HG02970 (cell line): ENCODE measurements around the gene RFXAP.
A peak's percentile ranks its signal among the peaks of the same experiment; 100 is the strongest.
"Not testable (repeated sequence)": the region's sequence is repeated elsewhere in the genome, so short reads cannot be mapped to it uniquely, and the experiment has no call there.

Experiments
- ATAC-seq: cut with Tn5 transposase; IDR thresholded peaks from one replicate; pipeline ENCODE4 v1.9.1; 2021; ENCODE audit warnings: mild to moderate bottlenecking, moderate library complexity, moderate number of reproducible peaks; ENCODE audit not compliant: unreplicated experiment, low FRiP score

RFXAP gene

GRCh38 chr13:36818804-36819738 lies at the start of gene RFXAP:
Gene RFXAP (plus strand): TSS chr13:36819222. CDS start chr13:36819358, 136 bp downstream.
- peak; percentile 93 for ATAC-seq

DNA sequence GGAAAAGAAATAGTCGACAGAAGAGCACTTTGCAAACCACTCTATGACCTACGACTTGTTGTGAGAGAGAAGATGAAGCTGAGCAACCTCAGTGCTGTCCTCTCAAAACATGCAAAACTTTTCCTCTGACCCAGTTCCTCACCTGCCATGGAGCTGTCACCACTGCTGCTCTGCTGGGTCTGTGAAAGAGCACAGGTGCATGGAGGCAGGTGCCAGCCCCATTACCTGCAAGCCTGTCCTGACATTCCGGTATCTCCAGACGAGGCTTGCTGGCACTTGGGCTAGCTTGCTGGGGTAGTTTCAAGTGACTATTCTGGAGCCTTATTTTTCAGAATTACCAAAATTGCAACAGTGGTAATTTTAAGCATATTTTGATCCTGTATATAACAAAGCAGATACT lies 49.5 kb upstream of the RFXAP start:
- ATAC-seq = no peak

- ATAC-seq = no peak
Measured at GRCh38 chr13:36770741-36771140, 48.3 kb upstream of the RFXAP start.

DNA sequence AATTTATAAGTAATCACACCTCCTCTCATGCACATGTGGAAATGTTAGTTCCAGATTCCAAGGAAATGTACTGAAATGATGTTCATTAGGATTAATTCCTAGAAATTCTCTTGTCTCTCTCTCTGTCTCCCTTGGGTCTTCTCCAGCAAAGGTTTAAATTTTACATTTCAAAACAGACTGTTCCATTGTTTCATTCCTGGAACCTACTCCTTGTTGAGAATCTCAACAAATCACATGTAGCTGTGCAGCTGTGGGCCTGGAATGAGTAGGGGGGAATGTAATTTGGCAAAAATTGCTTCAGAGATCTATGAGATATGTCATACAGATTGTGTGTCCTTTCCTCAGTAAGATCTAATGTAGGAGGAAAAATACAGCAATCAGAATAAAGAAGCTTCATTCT lies 46.2 kb upstream of the RFXAP start:
- no peak for ATAC-seq

DNA sequence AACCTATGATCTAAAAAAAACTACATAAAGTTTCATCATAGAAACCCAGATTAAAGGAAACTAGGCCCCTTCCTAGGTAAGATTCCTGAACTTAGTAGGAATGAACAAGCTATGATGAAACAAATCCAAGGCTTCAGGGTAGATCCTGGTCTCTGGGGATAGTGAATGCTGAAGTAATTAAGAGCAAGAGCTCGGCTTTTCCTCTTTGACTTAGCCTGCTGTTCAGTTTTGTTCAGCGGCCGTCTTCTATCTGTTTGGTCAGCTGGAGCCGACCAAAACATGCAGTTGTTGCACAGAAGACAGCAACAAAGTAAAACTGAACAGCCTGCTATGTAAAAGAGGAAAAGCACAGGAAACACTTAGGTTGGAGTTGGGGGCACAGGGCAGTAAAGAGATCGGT lies 44.1 kb upstream of the RFXAP start:
- no peak for ATAC-seq

GRCh38 chr13:36776175-36776574 lies 42.8 kb upstream of the RFXAP start:
- ATAC-seq = no peak

- no peak for ATAC-seq
Measured at GRCh38 chr13:36778083-36778671, 40.8 kb upstream of the RFXAP start.

DNA sequence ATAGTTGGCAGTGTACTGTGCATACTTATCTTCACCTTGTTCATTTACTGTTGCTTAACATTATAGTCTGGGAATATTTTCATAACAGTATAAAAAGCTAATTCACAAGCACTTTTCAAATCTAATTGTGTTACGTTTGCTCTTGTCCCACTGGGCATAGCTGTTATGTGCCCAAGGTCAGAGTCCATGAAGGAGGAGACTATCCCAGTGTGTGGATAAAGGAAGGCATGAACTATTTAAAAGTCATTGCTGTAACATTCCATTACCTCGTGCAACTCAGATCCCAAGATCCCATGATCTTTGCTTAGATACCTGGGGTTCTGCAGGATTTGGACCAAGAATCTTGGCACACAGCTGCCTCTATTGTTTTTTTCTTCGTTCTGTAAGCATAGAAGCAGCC lies 35.1 kb upstream of the RFXAP start:
- no peak for ATAC-seq

- not testable (repeated sequence) for ATAC-seq
Measured at GRCh38 chr13:36786175-36786574, 32.8 kb upstream of the RFXAP start.

DNA sequence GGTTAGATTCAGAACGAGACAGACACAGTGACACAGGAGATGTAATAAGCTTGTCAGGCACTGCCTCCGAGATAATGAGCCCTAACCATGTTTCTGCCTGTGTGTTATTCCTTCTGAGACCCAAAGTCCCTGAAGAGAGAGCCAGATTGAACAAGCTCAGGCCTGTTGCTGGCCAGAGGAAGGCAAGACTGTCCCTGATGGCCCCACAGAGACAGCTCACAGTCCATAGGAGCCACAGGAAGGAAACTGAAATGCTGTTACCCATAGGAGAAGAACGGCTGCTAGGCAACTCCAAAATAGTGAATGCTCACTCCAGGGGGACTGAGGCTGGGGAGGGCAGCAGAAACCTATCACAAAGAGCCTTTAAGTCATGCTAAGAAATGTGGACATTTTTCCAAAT lies 31.8 kb upstream of the RFXAP start:
- no peak for ATAC-seq

DNA sequence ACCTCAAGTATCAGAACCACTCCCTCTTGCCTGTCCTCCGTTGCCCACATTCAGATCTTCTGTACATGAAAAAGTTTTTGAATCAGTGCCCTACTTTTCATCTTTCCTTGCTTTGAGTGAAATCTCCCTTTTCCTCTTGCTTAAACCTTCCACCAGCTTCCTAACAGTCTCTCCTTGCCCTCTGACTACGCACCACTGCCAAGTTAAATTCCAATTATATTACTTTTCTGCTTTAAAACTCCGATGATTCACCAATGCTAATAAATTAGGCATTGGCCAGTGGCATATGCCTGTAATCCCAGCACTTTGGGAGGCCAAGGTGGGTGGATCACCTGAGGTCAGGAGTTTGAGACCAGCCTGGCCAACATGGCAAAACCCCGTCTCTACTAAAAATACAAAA lies 30.7 kb upstream of the RFXAP start:
- no peak for ATAC-seq

DNA sequence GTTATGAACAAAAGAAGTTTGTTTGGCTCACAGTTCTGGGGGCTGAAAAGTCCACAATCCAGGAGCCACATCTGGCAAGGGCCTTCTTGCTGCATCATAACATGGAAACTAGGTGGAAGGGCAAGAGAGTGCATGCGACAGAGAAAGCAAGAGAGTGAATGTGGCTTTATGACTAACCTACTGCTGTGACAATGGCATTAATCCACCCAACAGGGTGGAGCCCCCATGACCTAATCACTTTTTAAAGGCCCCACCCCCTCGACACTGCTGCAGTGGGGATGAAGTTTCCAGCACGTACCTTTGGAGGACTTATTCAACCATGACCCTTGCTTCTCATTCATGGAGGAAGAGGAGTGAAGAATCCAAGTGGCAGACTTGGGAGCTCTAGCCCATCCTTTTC lies 30.0 kb upstream of the RFXAP start:
- no peak for ATAC-seq

- no peak for ATAC-seq
Measured at GRCh38 chr13:36789730-36790129, 29.3 kb upstream of the RFXAP start.

GRCh38 chr13:36794706-36795105 lies 24.3 kb upstream of the RFXAP start:
- no peak for ATAC-seq

DNA sequence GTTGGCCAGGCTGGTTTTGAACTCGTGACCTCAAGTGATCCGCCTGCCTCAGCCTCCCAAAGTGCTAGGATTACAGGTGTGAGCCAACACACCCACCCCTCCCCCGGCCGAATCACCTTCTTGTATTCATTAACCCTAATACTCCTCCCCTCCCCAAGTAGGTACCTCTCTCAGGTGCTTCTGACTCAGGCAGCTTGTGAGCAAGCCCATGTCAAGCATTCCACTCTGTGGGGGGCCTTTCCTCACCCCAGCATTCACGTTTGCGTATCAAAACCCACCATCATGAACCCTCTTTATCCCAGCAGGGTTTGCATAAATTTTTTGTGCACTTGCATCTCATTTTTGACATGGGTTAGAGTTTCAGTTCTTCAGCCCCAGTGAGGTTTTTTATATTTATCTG lies 23.6 kb upstream of the RFXAP start:
- ATAC-seq = no peak

GRCh38 chr13:36796052-36796451 lies 23.0 kb upstream of the RFXAP start:
- ATAC-seq = no peak

- ATAC-seq = no peak
Measured at GRCh38 chr13:36801035-36801434, 18.0 kb upstream of the RFXAP start.

DNA sequence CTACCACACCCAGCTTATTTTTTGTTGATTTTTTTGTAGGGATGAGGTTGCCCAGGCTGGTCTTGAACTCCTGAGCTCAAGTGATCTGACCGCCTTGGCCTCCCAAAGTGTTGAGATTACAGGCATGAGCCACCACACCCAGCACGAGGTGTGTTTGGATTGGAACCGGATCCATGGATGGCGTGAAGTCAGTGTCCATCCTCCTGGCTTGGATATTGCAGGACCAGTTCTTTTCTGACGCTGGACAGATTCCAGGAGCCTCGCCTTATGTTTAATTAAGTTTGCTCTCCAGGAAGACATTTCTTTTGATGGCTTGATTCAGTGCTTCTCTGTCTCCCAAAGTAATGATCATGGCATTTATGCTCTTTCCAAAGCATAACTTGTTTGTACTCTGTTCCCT lies 14.4 kb upstream of the RFXAP start:
- no peak for ATAC-seq

DNA sequence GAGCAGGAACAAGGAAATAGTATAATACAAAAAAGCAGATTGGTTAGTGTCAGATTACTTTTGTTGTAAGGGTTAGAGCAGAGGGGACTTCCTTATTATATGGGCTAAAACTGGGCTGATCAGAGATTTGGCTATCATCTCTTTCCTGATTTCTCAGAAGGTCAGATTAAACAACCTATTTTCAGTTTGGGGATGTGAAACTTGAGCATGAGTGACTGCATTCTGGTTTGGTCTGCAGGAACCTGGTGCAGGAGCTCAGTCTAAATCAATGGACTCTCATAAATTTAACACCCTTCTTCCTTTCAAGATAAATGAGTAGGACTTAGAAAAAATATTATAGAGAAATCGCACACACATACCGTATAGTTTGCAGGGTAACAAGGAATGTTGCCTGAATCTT lies 12.9 kb upstream of the RFXAP start:
- ATAC-seq = no peak

DNA sequence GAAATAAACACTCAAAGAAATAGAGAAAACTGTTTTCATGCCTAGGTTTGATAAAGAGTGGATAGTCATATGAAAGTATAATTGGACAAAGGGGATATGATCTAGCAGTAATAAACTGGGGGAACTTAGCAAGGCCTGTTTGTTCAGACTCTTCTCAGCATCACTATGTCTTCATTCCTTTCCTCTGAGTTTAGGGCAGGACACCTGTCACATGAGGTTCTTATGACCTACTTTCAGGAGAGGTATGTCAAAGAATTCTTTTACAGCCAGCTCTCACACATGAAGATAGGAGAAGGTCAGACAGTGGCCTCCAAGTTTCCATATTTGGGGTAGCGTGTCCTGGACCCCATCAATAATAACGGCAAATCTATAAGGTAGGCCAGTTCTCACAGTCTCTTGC lies 11.4 kb upstream of the RFXAP start:
- no peak for ATAC-seq

- ATAC-seq = no peak
Measured at GRCh38 chr13:36813225-36813624, 5.8 kb upstream of the RFXAP start.

GRCh38 chr13:36814465-36814864 lies 4.6 kb upstream of the RFXAP start:
- ATAC-seq = no peak
